Body of pancreas (tissue), 4 donors: Measurements from ENCODE around the gene EMID1. TPM values are rescaled to one million over a fixed set of nuclear protein-coding genes. Genes with fewer than 3 reads are reported as not detected.

Source experiments
- ATAC-seq: fragments of 150-250 bp; one replicate; pipeline ENCODE4 v1.9.1; 2016
- DNase-seq, 4 donors: peaks; one replicate each; pipeline ENCODE4 v3.0.0-alpha.2; 2019
- H3K27ac ChIP-seq, 4 donors: fragments of 200-600 bp; sonication (generic); 1 replicate in 3 of 4; 2 replicates in 1 of 4; pipeline versions ENCODE4 v1.5.1 to v1.6.1; 2016 to 2019; ENCODE audit warnings: mild to moderate bottlenecking in 1 of 4, mixed read lengths in 1 of 4, moderate library complexity in 1 of 4
- H3K27me3 ChIP-seq, 2 donors: fragments of 200-600 bp; sonication (generic); one replicate each; pipeline ENCODE4 v1.6.0; 2016; ENCODE audit warnings: mild to moderate bottlenecking in 1 of 2
- H3K36me3 ChIP-seq, 2 donors: fragments of 200-600 bp; sonication (generic); replicated peaks in 1 of 2; 2 replicates each; pipeline ENCODE4 v1.5.1; 2016; ENCODE audit warnings: low read depth in 2 of 2; ENCODE audit not compliant: insufficient read depth in 1 of 2
- H3K4me1 ChIP-seq: fragments of 200-600 bp; sonication (generic); one replicate; pipeline ENCODE4 v1.6.0; 2016
- H3K4me3 ChIP-seq, 2 donors: fragments of 200-600 bp; sonication (generic); 1 replicate in 1 of 2; 2 replicates in 1 of 2; pipeline ENCODE4 v1.5.1; 2016 to 2019
- H3K9me3 ChIP-seq, 3 donors: fragments of 200-600 bp; sonication (generic); 1 replicate in 2 of 3; 2 replicates in 1 of 3; pipeline ENCODE4 v1.5.1; 2016
- CTCF ChIP-seq, 7 experiments: fragments of 450-650 bp in 4 of 7; fragments of 200-600 bp in 3 of 7; sonication (generic) in 3 of 7; IDR thresholded peaks; one replicate each; pipeline ENCODE4 v1.5.1; 2016 to 2019; ENCODE audit warnings: antibody characterized with exemption in 7 of 7
- POLR2A ChIP-seq, 3 donors: fragments of 450-650 bp; IDR thresholded peaks; one replicate each; pipeline ENCODE4 v1.6.1; 2016; ENCODE audit warnings: antibody characterized with exemption in 3 of 3, mild to moderate bottlenecking in 2 of 3
- WGBS, 2 donors: methylation state at CpG; one replicate each; pipeline ENCODE4 v1.1.5; 2017; 5-methylcytosine and 5-hydroxymethylcytosine counted together
- intact Hi-C: fragments of 100-400 bp; cut with DNase I; formaldehyde crosslinking; loops from one replicate; pipeline ENCODE4 v1.15.1; 2023
- total RNA-seq, 2 donors: library from RNA; depleted of rRNA; stranded (reverse); fragments of >200 nt; gene quantifications; one replicate each; pipeline ENCODE4 v1.1.0, GENCODE V29; 2016

Gene EMID1
- total RNA-seq, 2 donors from 2014 or later = 5.9 to 25.9 TPM

GRCh38 chr22:29208879-29209623 is 3.4 kb downstream of the EMID1 start:
- no peak overlapping the region for H3K27ac ChIP-seq
- peaks cover 26% of the 10 kb centered on the region for H3K4me1 ChIP-seq
- H3K36me3 ChIP-seq = no peaks in the 10 kb centered on the region
- no peak for ATAC-seq
- H3K4me3 ChIP-seq = no peak overlapping the region
- no peaks in the 10 kb centered on the region for H3K9me3 ChIP-seq
- 59 to 76% methylated on average over 16 to 17 of the region's 17 CpGs for WGBS, 2 donors
- TF ChIP-seq POLR2A (IDR thresholded peaks at IDR 0.05) (no peak), CTCF (IDR thresholded peaks at IDR 0.05) (no peak)
- intact Hi-C loops = loop anchor here (5.0 kb wide), 1 partner anchor 33 kb away; no protein-coding TSS in a partner anchor
- H3K27me3 ChIP-seq = no peaks in the 10 kb centered on the region
- DNase-seq = peak in 2 of 4 donors; percentile 30 to 33

GRCh38 chr22:29209624-29209929 is 3.9 kb downstream of the EMID1 start:
- Histone ChIP-seq H3K27ac (no peak overlapping the region), H3K4me3 (no peak overlapping the region), H3K4me1 (peaks cover 26% of the 10 kb centered on the region), H3K9me3 (no peaks in the 10 kb centered on the region), H3K36me3 (no peaks in the 10 kb centered on the region), H3K27me3 (no peaks in the 10 kb centered on the region)
- no peak for ATAC-seq
- WGBS, 2 donors = 83 to 95% methylated on average over 3 of the region's 3 CpGs
- no peak for TF ChIP-seq CTCF (IDR thresholded peaks at IDR 0.05)
- no peak for TF ChIP-seq POLR2A (IDR thresholded peaks at IDR 0.05)
- intact Hi-C loops = loop anchor here (5.0 kb wide), 1 partner anchor 33 kb away; no protein-coding TSS in a partner anchor
- no peak for DNase-seq

GRCh38 chr22:29211066-29211465 is 5.4 kb downstream of the EMID1 start:
- Histone ChIP-seq H3K4me3 (no peak overlapping the region), H3K4me1 (peaks cover 21% of the 10 kb centered on the region), H3K9me3 (no peaks in the 10 kb centered on the region), H3K27ac (no peak overlapping the region), H3K27me3 (no peaks in the 10 kb centered on the region), H3K36me3 (no peaks in the 10 kb centered on the region)
- TF ChIP-seq POLR2A (IDR thresholded peaks at IDR 0.05) (no peak), CTCF (IDR thresholded peaks at IDR 0.05) (no peak)
- 84 to 94% methylated on average over 5 to 11 of the region's 11 CpGs for WGBS, 2 donors
- intact Hi-C loops = no loop called here
- DNase-seq (no peak), ATAC-seq (no peak)

- TF ChIP-seq POLR2A (IDR thresholded peaks at IDR 0.05) = no peak
- TF ChIP-seq CTCF (IDR thresholded peaks at IDR 0.05) = no peak
- H3K4me1 ChIP-seq = peaks cover 21% of the 10 kb centered on the region
- DNase-seq (no peak), ATAC-seq (no peak)
- WGBS, 2 donors = 91 to 92% methylated on average over 8 to 9 of the region's 9 CpGs
- H3K27ac ChIP-seq = no peak overlapping the region
- H3K4me3 ChIP-seq = no peak overlapping the region
- intact Hi-C loops = no loop called here
- H3K9me3 ChIP-seq = no peaks in the 10 kb centered on the region
- no peaks in the 10 kb centered on the region for H3K36me3 ChIP-seq
- no peaks in the 10 kb centered on the region for H3K27me3 ChIP-seq
Observed at GRCh38 chr22:29211466-29211865, 5.8 kb downstream of the EMID1 start.

GRCh38 chr22:29212743-29213142 is 7.0 kb downstream of the EMID1 start:
- H3K9me3 ChIP-seq = no peaks in the 10 kb centered on the region
- DNase-seq (peak; percentile 31 to 70 (median 60)), ATAC-seq (no peak)
- intact Hi-C loops = no loop called here
- H3K4me3 ChIP-seq = no peak overlapping the region
- no peak overlapping the region for H3K27ac ChIP-seq
- H3K4me1 ChIP-seq = peaks cover 27% of the 10 kb centered on the region
- 48 to 68% methylated on average over 11 of the region's 11 CpGs for WGBS, 2 donors
- no peaks in the 10 kb centered on the region for H3K36me3 ChIP-seq
- H3K27me3 ChIP-seq = no peaks in the 10 kb centered on the region
- no peak for TF ChIP-seq POLR2A (IDR thresholded peaks at IDR 0.05)
- no peak for TF ChIP-seq CTCF (IDR thresholded peaks at IDR 0.05)
